ENCODE results near the gene KRTAP10-1.

GRCh38 chr21:44567481-44568171, 27.6 kb upstream of the KRTAP10-1 start:
- no peak for TF ChIP-seq CTCF (IDR thresholded peaks at IDR 0.05 in 4 of 5, conservative IDR thresholded peaks at IDR 0.05 in 1 of 5)
- no peak for TF ChIP-seq POLR2A (IDR thresholded peaks at IDR 0.05)
